IMR-90 (cell line): ENCODE results near the gene RHOH.

Experiments used
- CTCF ChIP-seq: conservative IDR thresholded peaks from 2 replicates; pipeline ENCODE4 v1.5.1; 2012; ENCODE audit warnings: mild to moderate bottlenecking, low read depth, low read length, improper control_type of control experiment
- FOS ChIP-seq: fragments of 150-350 bp; IDR thresholded peaks from 2 replicates; pipeline ENCODE4 v1.6.1; 2016; ENCODE audit warnings: low read depth, low read length
- MXI1 ChIP-seq: IDR thresholded peaks from 2 replicates; pipeline ENCODE4 v1.6.1; 2012; ENCODE audit warnings: low read depth, mild to moderate bottlenecking, low read length, moderate library complexity, borderline replicate concordance
- RFX5 ChIP-seq: IDR thresholded peaks from 2 replicates; pipeline ENCODE4 v1.8.0; 2012; ENCODE audit warnings: low read depth, mild to moderate bottlenecking, low read length, moderate library complexity
- SMC3 ChIP-seq: fragments of 150-350 bp; IDR thresholded peaks from 2 replicates; pipeline ENCODE4 v1.6.1; 2016; ENCODE audit warnings: low read depth, mild to moderate bottlenecking, antibody characterized with exemption, low read length, moderate library complexity

DNA sequence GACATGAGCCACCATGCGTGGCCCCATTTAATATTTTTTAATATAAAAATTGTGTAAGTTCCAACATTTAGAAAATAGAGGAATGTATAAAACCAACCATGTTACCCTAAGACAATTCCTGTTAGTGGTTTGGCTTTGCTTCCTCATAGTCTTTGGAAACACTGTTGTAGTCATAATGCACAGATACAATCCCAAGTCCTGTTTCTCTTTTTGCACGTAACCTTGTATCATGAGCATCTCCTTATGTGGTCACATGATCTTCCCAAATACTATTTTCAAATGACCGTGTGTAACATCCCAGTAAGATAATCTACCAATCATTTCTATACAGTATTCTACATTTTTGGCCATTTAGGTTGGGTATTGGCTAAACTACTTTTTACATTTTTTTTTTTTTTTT is 13.9 kb upstream of the RHOH start:
- no peak for TF ChIP-seq MXI1
- TF ChIP-seq CTCF: no peak
- no peak for TF ChIP-seq RFX5
- no peak for TF ChIP-seq FOS
- TF ChIP-seq SMC3: no peak
